ENCODE data around the gene SIX1. TPM values are rescaled to one million over a fixed set of nuclear protein-coding genes. Genes with fewer than 3 reads are reported as not detected.

Gene SIX1
- total and polyA plus RNA-seq, 5 experiments from 2014 or later, result not detected

GRCh38 chr14:60632777-60633176 lies 16.5 kb downstream of the SIX1 start:
- Mint-ChIP-seq H3K27me3 (peaks cover 11 to 38% (median 15%) of the 10 kb centered on the region in 5 donors), H3K36me3 (no peaks in the 10 kb centered on the region), H3K27ac (peak overlapping the region in 1 of 10 donors; percentile 15), H3K4me3 (peak overlapping the region in 1 of 10 donors; percentile 8), H3K9me3 (no peaks in the 10 kb centered on the region), H3K4me1 (peaks cover 2 to 17% (median 13%) of the 10 kb centered on the region in 4 donors)
- DNase-seq, result no peak
- ATAC-seq, result peak in 1 of 2 donors; percentile 69
- POLR2A ChIA-PET, result interaction anchor here (0.7 kb wide), 1 partner anchor 620 kb away, joined by 5 read pairs; no protein-coding TSS in a partner anchor

DNA sequence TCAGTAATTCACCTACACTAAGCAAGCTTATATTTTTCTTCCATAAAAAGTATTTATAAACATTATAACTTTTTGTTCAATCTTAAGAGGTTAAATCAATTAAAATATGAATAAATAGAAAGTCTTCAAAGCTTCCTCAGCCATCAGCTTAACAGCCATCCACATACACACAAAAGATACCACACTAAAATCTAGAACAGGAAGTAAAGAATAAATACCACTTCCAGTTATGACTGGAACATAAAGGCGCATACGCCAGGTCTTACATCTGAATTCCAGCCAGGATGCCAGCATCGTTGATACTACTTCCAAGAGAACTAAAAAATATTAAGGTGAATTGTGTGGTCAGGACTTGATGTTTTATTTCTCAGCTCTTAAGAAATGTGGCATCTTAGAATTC lies 17.0 kb downstream of the SIX1 start:
- Mint-ChIP-seq H3K27me3 (peaks cover 11 to 38% (median 17%) of the 10 kb centered on the region in 5 donors), H3K9me3 (no peaks in the 10 kb centered on the region), H3K36me3 (no peaks in the 10 kb centered on the region), H3K4me1 (peaks cover 2 to 15% (median 12%) of the 10 kb centered on the region in 4 donors), H3K27ac (no peak overlapping the region), H3K4me3 (peak overlapping the region in 1 of 10 donors; percentile 33)
- DNase-seq (no peak), ATAC-seq (no peak)
- POLR2A ChIA-PET, result interaction anchor here (0.6 kb wide), 1 partner anchor 1181 kb away, joined by 5 read pairs; no protein-coding TSS in a partner anchor

DNA sequence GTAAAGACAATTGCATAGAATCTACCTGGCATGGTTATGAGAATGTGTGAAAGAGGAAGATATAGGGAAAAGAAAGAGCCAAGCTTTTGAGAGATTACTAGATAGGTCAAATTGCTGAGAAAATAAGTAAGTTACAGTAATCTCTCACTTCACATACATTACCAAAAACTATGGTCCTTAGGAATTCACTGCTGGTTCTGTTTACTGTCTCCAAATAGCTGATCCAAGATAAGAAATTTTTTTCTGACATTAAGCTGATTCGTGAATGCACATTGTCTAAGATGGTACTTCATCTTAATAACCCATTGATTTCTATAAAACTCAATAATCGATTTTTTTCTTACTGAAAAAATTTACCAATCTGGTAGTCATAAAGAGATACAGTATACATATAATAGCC lies 17.4 kb downstream of the SIX1 start:
- ATAC-seq, result no peak
- Mint-ChIP-seq H3K4me3 (no peak overlapping the region), H3K27me3 (peaks cover 8 to 37% (median 15%) of the 10 kb centered on the region in 5 donors), H3K9me3 (no peaks in the 10 kb centered on the region), H3K4me1 (peaks cover 2 to 12% (median 11%) of the 10 kb centered on the region in 4 donors), H3K36me3 (no peaks in the 10 kb centered on the region), H3K27ac (no peak overlapping the region)
- DNase-seq, result no peak
- POLR2A ChIA-PET, result interaction anchor here (0.6 kb wide), 1 partner anchor 1182 kb away, joined by 5 read pairs; no protein-coding TSS in a partner anchor

DNA sequence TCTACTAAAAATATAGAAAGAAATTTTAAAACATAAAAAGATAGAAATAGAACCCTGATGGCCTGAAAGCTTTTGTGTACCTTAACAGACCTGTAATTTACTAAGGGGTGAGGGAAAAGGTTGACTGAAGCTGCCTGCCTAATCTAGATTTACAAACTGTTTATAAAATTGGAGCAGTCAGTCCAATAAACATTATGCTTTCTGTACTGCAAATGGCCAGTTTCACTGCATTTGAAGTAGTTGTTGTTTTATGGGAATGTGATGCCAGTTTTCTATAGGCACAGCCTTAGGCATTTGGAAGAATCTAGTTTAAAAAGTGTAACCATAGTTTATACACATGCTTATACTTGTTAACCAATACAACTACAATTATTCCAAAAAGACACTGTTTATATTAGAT lies 19.1 kb downstream of the SIX1 start:
- DNase-seq (no peak), ATAC-seq (no peak)
- POLR2A ChIA-PET, result no interaction called here
- peaks cover 2 to 10% (median 10%) of the 10 kb centered on the region in 4 donors for H3K4me1 Mint-ChIP-seq
- no peaks in the 10 kb centered on the region for H3K9me3 Mint-ChIP-seq
- no peaks in the 10 kb centered on the region for H3K36me3 Mint-ChIP-seq
- H3K27me3 Mint-ChIP-seq, result peaks cover under 1 to 25% (median 7%) of the 10 kb centered on the region in 5 donors
- no peak overlapping the region for H3K27ac Mint-ChIP-seq
- H3K4me3 Mint-ChIP-seq, result no peak overlapping the region

GRCh38 chr14:60628892-60629291 lies 20.4 kb downstream of the SIX1 start:
- Mint-ChIP-seq H3K4me1 (peaks cover 2 to 10% (median 10%) of the 10 kb centered on the region in 4 donors), H3K36me3 (no peaks in the 10 kb centered on the region), H3K4me3 (no peak overlapping the region), H3K27me3 (peaks cover 7 to 28% (median 18%) of the 10 kb centered on the region in 5 donors), H3K27ac (no peak overlapping the region), H3K9me3 (no peaks in the 10 kb centered on the region)
- no peak for DNase-seq
- POLR2A ChIA-PET, result no interaction called here
- no peak for ATAC-seq

- DNase-seq, result no peak
- peaks cover 12 to 30% (median 22%) of the 10 kb centered on the region in 5 donors for H3K27me3 Mint-ChIP-seq
- H3K9me3 Mint-ChIP-seq, result no peaks in the 10 kb centered on the region
- ATAC-seq, result no peak
- H3K27ac Mint-ChIP-seq, result no peak overlapping the region
- no peaks in the 10 kb centered on the region for H3K4me1 Mint-ChIP-seq
- POLR2A ChIA-PET, result no interaction called here
- no peaks in the 10 kb centered on the region for H3K36me3 Mint-ChIP-seq
- no peak overlapping the region for H3K4me3 Mint-ChIP-seq
Measured at GRCh38 chr14:60622917-60623257, 26.4 kb downstream of the SIX1 start.

DNA sequence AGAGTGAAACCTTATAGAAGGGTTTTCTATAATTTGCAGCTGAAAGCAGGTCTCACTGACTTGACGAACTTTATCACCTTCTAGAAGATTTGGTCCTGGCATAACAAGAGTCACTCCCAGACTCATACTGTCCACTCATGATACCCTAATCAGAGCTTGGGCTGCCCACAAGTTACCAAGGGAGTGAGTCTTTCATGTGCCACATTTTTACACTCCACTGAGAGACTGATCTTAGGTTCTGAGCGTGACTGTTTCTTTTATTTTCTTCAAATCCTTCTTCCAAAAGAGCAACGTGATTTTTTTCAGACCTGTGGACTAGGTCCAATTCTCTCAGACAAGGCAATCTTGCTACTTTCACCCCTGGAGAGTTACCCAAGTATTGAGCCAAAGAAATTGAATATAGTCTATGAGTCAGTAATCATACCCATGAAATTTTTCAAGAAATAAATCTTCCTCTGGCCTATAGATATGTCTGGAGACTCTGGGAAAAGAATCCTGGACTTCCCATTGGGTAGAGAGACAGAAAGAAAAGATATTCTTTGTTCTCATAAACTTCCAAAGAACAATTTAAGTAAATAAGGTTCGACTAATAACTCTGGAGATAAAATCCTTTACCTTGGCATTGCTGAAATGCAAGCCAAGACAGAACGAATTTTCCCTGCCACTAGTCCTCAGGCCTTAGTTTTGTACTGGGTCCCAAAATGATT lies 26.9 kb downstream of the SIX1 start:
- ATAC-seq, result no peak
- H3K36me3 Mint-ChIP-seq, result no peaks in the 10 kb centered on the region
- DNase-seq, result no peak
- H3K9me3 Mint-ChIP-seq, result no peaks in the 10 kb centered on the region
- POLR2A ChIA-PET, result no interaction called here
- no peaks in the 10 kb centered on the region for H3K4me1 Mint-ChIP-seq
- H3K27me3 Mint-ChIP-seq, result peaks cover 12 to 30% (median 22%) of the 10 kb centered on the region in 5 donors
- H3K27ac Mint-ChIP-seq, result no peak overlapping the region
- H3K4me3 Mint-ChIP-seq, result no peak overlapping the region

DNA sequence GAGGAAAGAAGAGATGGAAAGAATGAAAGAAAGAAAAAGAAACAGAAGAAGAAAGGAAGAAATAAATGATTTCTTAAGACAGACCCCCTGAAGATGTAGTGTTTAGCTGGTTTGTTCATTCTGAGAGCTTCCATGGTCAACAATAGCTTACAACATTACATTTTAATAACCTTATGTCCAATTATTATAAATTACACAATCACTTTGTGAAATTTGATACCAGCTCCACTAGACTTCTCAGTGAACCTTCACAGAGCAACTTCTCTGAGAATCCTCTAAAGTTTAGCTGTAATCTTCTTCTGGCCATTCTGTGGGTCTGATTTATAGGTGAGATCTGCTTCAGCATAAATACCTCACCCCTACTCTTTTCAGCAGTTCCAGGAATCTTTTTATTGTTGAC lies 27.9 kb downstream of the SIX1 start:
- Mint-ChIP-seq H3K4me3 (no peak overlapping the region), H3K4me1 (no peaks in the 10 kb centered on the region), H3K27me3 (peaks cover 12 to 30% (median 19%) of the 10 kb centered on the region in 5 donors), H3K27ac (no peak overlapping the region), H3K9me3 (no peaks in the 10 kb centered on the region), H3K36me3 (no peaks in the 10 kb centered on the region)
- ATAC-seq, result no peak
- POLR2A ChIA-PET, result no interaction called here
- no peak for DNase-seq

DNA sequence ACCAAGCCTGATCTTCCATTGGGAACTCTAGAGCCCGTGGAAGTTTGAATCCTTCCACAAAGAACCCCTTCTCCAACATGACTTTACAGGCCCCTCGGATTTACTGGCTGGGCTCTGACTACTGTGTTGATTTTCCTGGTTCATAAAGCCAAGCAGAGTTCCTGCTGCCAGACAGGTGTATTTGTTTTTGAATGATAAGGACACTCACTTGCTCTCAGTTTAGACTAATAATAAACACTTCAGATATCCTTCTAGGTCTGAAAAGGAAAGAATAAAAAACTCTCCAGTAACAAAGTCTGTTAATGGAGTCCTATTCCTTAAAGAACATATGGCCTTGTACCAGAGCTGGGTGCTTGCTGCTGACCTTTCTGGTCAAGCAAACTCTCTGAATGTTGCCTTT lies 31.0 kb downstream of the SIX1 start:
- Mint-ChIP-seq H3K9me3 (no peaks in the 10 kb centered on the region), H3K36me3 (no peaks in the 10 kb centered on the region), H3K27ac (no peak overlapping the region), H3K27me3 (peaks cover 8 to 22% (median 12%) of the 10 kb centered on the region in 5 donors), H3K4me1 (no peaks in the 10 kb centered on the region), H3K4me3 (no peak overlapping the region)
- DNase-seq, result no peak
- ATAC-seq, result no peak
- POLR2A ChIA-PET, result no interaction called here

DNA sequence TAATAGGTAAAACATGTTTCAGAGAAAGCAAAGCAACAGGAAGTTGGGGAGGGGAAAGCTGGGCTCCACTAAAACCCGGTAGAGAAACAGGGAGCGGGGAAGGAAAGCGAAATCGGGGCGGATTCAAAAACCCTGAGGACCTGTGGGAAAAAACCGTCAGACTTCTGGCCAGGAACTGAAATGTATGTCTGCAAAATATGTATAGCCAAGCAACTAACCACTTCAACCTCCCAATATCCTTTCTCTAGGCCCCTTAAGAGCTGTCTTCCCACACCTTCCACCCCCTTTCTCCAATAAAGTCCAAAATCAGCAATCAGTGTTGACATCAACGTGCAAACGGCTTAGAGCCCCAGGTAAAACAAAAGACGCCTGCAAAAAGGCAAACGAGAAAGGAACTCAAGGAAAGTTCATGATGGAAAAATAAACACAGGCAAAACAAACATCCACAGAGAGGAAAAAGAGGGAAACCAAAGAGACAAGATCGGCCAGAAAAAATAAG lies 32.8 kb downstream of the SIX1 start:
- no peak for ATAC-seq
- no peaks in the 10 kb centered on the region for H3K4me1 Mint-ChIP-seq
- H3K27me3 Mint-ChIP-seq, result peaks cover 7 to 13% (median 10%) of the 10 kb centered on the region in 5 donors
- H3K36me3 Mint-ChIP-seq, result no peaks in the 10 kb centered on the region
- H3K27ac Mint-ChIP-seq, result no peak overlapping the region
- DNase-seq, result no peak
- POLR2A ChIA-PET, result no interaction called here
- no peak overlapping the region for H3K4me3 Mint-ChIP-seq
- H3K9me3 Mint-ChIP-seq, result peaks cover 0 to under 1% (median 0%) of the 10 kb centered on the region in 9 donors

DNA sequence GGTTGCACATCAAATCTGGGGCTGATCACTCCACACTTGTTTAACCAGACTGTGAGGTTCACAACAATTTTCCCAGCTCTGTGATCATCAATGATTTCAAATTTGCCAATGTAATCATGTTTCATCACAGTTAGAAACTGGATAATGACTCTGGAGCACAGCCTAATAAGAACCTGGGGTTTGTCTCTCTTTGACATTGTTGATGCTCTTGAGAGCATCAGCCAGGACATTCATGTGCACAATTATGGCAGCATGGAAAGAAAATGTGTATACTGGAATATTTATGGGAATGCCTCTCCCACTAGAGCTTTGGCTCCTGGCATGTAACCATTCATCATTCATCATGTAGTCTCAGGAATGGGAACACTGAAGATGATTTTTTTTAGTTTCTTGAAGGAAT lies 47.0 kb downstream of the SIX1 start:
- Mint-ChIP-seq H3K27ac (no peak overlapping the region), H3K36me3 (peaks cover 0 to 9% (median 2%) of the 10 kb centered on the region in 3 donors), H3K4me1 (no peaks in the 10 kb centered on the region), H3K9me3 (peaks cover 0 to 7% (median 2%) of the 10 kb centered on the region in 9 donors), H3K27me3 (peaks cover 7 to 54% (median 15%) of the 10 kb centered on the region in 5 donors), H3K4me3 (no peak overlapping the region)
- ATAC-seq (no peak), DNase-seq (no peak)
- POLR2A ChIA-PET, result no interaction called here

DNA sequence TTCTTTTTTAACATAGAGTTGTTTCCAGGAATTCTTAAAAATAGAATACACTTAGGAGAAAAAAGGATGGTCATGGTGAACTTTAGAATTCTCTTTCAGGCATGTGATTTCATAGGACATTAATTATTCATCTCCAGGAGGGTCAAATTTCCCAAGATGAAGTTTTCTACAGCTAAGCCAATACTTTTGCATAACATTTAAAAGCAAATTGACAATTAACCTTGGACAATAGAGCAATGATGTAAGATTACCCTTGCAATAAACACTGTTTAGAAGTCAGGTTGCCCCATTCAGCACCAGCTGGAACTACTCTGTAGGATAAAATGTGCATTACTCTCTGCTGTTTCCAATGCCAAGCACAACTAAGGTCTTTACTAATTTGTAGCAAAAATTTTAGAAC lies 49.5 kb downstream of the SIX1 start:
- Mint-ChIP-seq H3K36me3 (no peaks in the 10 kb centered on the region), H3K9me3 (no peaks in the 10 kb centered on the region), H3K4me3 (no peak overlapping the region), H3K4me1 (no peaks in the 10 kb centered on the region), H3K27me3 (peaks cover 13 to 63% (median 16%) of the 10 kb centered on the region in 5 donors), H3K27ac (no peak overlapping the region)
- no peak for ATAC-seq
- DNase-seq, result no peak
- POLR2A ChIA-PET, result no interaction called here

GRCh38 chr14:60596139-60596538 lies 53.1 kb downstream of the SIX1 start:
- Mint-ChIP-seq H3K36me3 (no peaks in the 10 kb centered on the region), H3K4me1 (no peaks in the 10 kb centered on the region), H3K27me3 (peaks cover 5 to 27% (median 10%) of the 10 kb centered on the region in 5 donors), H3K9me3 (no peaks in the 10 kb centered on the region), H3K27ac (no peak overlapping the region), H3K4me3 (no peak overlapping the region)
- ATAC-seq (no peak), DNase-seq (no peak)
- POLR2A ChIA-PET, result no interaction called here
